Neutrophil (primary cell): Measurements from ENCODE around the gene EYS.

Source experiments
- H3K27ac ChIP-seq: fragments of 200-600 bp; sonication (generic); 2 replicates; pipeline ENCODE4 v1.5.1; 2016; ENCODE audit warnings: mild to moderate bottlenecking, moderate library complexity
- H3K27me3 ChIP-seq: fragments of 200-600 bp; sonication (generic); 2 replicates; pipeline ENCODE4 v1.6.0; 2016; ENCODE audit warnings: mild to moderate bottlenecking
- H3K36me3 ChIP-seq: fragments of 200-600 bp; sonication (generic); 2 replicates; pipeline ENCODE4 v1.5.1; 2017
- H3K4me1 ChIP-seq, 2 experiments: fragments of 200-600 bp in 1 of 2; sonication (generic) in 1 of 2; 1 replicate in 1 of 2; 2 replicates in 1 of 2; pipeline versions ENCODE4 v1.5.1 to v1.6.1; 2013 to 2016; ENCODE audit warnings: low read depth in 1 of 2, low read length in 1 of 2, mild to moderate bottlenecking in 1 of 2, moderate library complexity in 1 of 2; ENCODE audit not compliant: control insufficient read depth in 1 of 2, insufficient read depth in 1 of 2
- H3K4me3 ChIP-seq, 2 experiments: fragments of 200-600 bp in 1 of 2; sonication (generic) in 1 of 2; 1 replicate in 1 of 2; 2 replicates in 1 of 2; pipeline ENCODE4 v1.5.1; 2013 to 2016; ENCODE audit warnings: low read depth in 1 of 2, low read length in 1 of 2, mild to moderate bottlenecking in 1 of 2, moderate library complexity in 1 of 2
- H3K9me3 ChIP-seq: fragments of 200-600 bp; sonication (generic); 2 replicates; pipeline ENCODE4 v1.5.1; 2016
- CTCF ChIP-seq: fragments of 200-600 bp; sonication (generic); IDR thresholded peaks from 2 replicates; pipeline ENCODE4 v1.5.1; 2016; ENCODE audit warnings: antibody characterized with exemption

EYS gene

GRCh38 chr6:64213697-64214096, 1493.3 kb downstream of the EYS start:
- Histone ChIP-seq H3K9me3 (no peaks in the 10 kb centered on the region), H3K4me1 (no peaks in the 10 kb centered on the region)
- TF ChIP-seq CTCF = no peak

GRCh38 chr6:64197246-64197645, 1509.8 kb downstream of the EYS start:
- Histone ChIP-seq H3K4me3 (no peak overlapping the region), H3K4me1 (no peaks in the 10 kb centered on the region), H3K9me3 (no peaks in the 10 kb centered on the region), H3K36me3 (no peaks in the 10 kb centered on the region), H3K27ac (no peak overlapping the region), H3K27me3 (no peaks in the 10 kb centered on the region)
- TF ChIP-seq CTCF = no peak

More at GRCh38 chr6:64213697-64214096, 1493.3 kb downstream of the EYS start:
- H3K27ac ChIP-seq = no peak overlapping the region
- no peaks in the 10 kb centered on the region for H3K27me3 ChIP-seq
- H3K36me3 ChIP-seq = no peaks in the 10 kb centered on the region
- H3K4me3 ChIP-seq = no peak overlapping the region

- no peak overlapping the region for H3K27ac ChIP-seq
- no peak overlapping the region for H3K4me3 ChIP-seq
- H3K4me1 ChIP-seq = no peaks in the 10 kb centered on the region
- H3K9me3 ChIP-seq = no peaks in the 10 kb centered on the region
- TF ChIP-seq CTCF = no peak
- no peaks in the 10 kb centered on the region for H3K36me3 ChIP-seq
- no peaks in the 10 kb centered on the region for H3K27me3 ChIP-seq
Observed at GRCh38 chr6:64186592-64186991, 1520.4 kb downstream of the EYS start.

GRCh38 chr6:64185621-64186020, 1521.4 kb downstream of the EYS start:
- no peak overlapping the region for H3K4me3 ChIP-seq
- no peaks in the 10 kb centered on the region for H3K4me1 ChIP-seq
- no peaks in the 10 kb centered on the region for H3K27me3 ChIP-seq
- no peak overlapping the region for H3K27ac ChIP-seq
- no peaks in the 10 kb centered on the region for H3K9me3 ChIP-seq
- no peak for TF ChIP-seq CTCF
- no peaks in the 10 kb centered on the region for H3K36me3 ChIP-seq

GRCh38 chr6:64175296-64175695, 1531.7 kb downstream of the EYS start:
- no peaks in the 10 kb centered on the region for H3K36me3 ChIP-seq
- no peaks in the 10 kb centered on the region for H3K4me1 ChIP-seq
- TF ChIP-seq CTCF = no peak
- H3K27me3 ChIP-seq = no peaks in the 10 kb centered on the region
- H3K9me3 ChIP-seq = no peaks in the 10 kb centered on the region
- H3K4me3 ChIP-seq = no peak overlapping the region
- H3K27ac ChIP-seq = no peak overlapping the region

- H3K4me1 ChIP-seq = no peaks in the 10 kb centered on the region
- peaks cover 3% of the 10 kb centered on the region for H3K9me3 ChIP-seq
- H3K4me3 ChIP-seq = no peak overlapping the region
- no peak for TF ChIP-seq CTCF
- no peaks in the 10 kb centered on the region for H3K36me3 ChIP-seq
- no peaks in the 10 kb centered on the region for H3K27me3 ChIP-seq
- H3K27ac ChIP-seq = no peak overlapping the region
Observed at GRCh38 chr6:64170316-64170715, 1536.7 kb downstream of the EYS start.
